GM12892 (cell line): Measurements from ENCODE around the gene ZNF436.

Experiments
- POLR2A ChIP-seq: IDR thresholded peaks from 2 replicates; pipeline ENCODE4 v1.6.1; 2011; ENCODE audit warnings: low read depth, low read length, control low read depth
- POLR2AphosphoS5 ChIP-seq: IDR thresholded peaks from 2 replicates; pipeline ENCODE4 v1.6.1; 2011; ENCODE audit warnings: low read depth, low read length, control low read depth
- TAF1 ChIP-seq: IDR thresholded peaks from 2 replicates; pipeline ENCODE4 v1.6.1; 2011; ENCODE audit warnings: low read depth, mild to moderate bottlenecking, control low read depth, low read length, borderline replicate concordance

DNA sequence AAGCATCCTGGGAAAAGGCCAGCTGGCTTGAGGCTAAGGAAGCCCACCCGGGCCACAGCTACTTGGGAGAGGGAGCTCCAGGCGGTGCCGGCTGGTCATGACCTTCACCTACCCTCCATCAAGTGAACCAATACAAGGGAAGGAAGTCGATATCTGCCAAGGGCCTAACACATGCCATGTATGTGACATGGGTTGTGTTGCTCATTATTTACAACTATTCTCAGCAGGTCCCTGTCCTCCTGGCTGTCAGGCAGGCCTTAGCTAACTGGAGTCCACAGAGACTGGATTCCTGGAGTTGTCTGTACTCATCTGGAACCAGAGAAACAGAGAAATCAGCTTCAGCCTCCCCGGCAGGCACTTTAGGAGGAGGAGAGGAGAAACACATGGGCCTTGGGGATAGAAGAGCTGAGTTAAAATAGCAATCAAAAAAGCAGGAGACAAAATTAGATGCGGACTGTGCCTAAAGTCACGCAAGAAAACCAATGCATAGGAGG, 39.2 kb upstream of the ZNF436 start:
- TF ChIP-seq POLR2AphosphoS5 = no peak
- TF ChIP-seq POLR2A = no peak
- TF ChIP-seq TAF1 = no peak
